K562 (cell line): Measurements from ENCODE around the gene AIM2. TPM values are rescaled to one million over a fixed set of nuclear protein-coding genes. Genes with fewer than 3 reads are reported as not detected.

Experiments
- AFF4 ChIP-seq: sonication (generic); formaldehyde crosslinking; IDR thresholded peaks from 2 replicates; pipeline ENCODE4 v1.8.0; 2023; ENCODE audit warnings: mild to moderate bottlenecking, missing genetic modification reagents
- CREM ChIP-seq: IDR thresholded peaks from 2 replicates; pipeline ENCODE4 v1.6.1; 2014; ENCODE audit warnings: antibody characterized with exemption, low read depth
- ELF2 ChIP-seq: fragments of 250-450 bp; sonication (Bioruptor Pico); IDR thresholded peaks from 2 replicates; pipeline ENCODE4 v1.5.0; 2021; ENCODE audit warnings: mild to moderate bottlenecking
- ETV1 ChIP-seq: fragments of 450-650 bp; conservative IDR thresholded peaks from 2 replicates; pipeline ENCODE4 v1.6.1; 2016; ENCODE audit warnings: missing genetic modification characterization, control low read depth, low read depth, missing compliant biosample characterization
- HBP1 ChIP-seq: fragments of 450-650 bp; formaldehyde crosslinking; IDR thresholded peaks from 2 replicates; pipeline ENCODE4 v1.4.0; 2022; ENCODE audit warnings: missing genetic modification characterization
- MYC ChIP-seq, 2 experiments: fragments of 250-450 bp in 1 of 2; sonication (Bioruptor Pico) in 1 of 2; IDR thresholded peaks; 2 replicates each; pipeline versions ENCODE4 v1.5.1 to v1.6.1; 2012 to 2021; ENCODE audit warnings: low read depth in 2 of 2, borderline replicate concordance in 1 of 2, improper control_type of control experiment in 1 of 2, low read length in 1 of 2, mild to moderate bottlenecking in 1 of 2, moderate library complexity in 1 of 2
- POLR2AphosphoS2 ChIP-seq: IDR thresholded peaks from 2 replicates; pipeline ENCODE4 v1.6.1; 2012; ENCODE audit warnings: low read length, improper control_type of control experiment
- POLR2AphosphoS5 ChIP-seq: IDR thresholded peaks from 2 replicates; pipeline ENCODE4 v1.6.1; 2011; ENCODE audit warnings: mild to moderate bottlenecking, low read depth, low read length, moderate library complexity; ENCODE audit not compliant: control insufficient read depth, insufficient read depth
- RNF2 ChIP-seq: sonication (generic); IDR thresholded peaks from 2 replicates; pipeline ENCODE4 v1.6.1; 2016
- SIN3A ChIP-seq, 2 experiments: fragments of 150-350 bp in 1 of 2; IDR thresholded peaks; 2 replicates each; pipeline ENCODE4 v1.6.1; 2011 to 2016; ENCODE audit warnings: borderline replicate concordance in 2 of 2, low read depth in 2 of 2, low read length in 2 of 2, mild to moderate bottlenecking in 2 of 2, moderate library complexity in 2 of 2; ENCODE audit not compliant: control insufficient read depth in 1 of 2
- TEAD1 ChIP-seq, 2 experiments: fragments of 450-650 bp in 1 of 2; sonication (generic) in 1 of 2; formaldehyde crosslinking; IDR thresholded peaks; 2 replicates each; pipeline versions ENCODE4 v1.4.0 to v1.8.0; 2020 to 2022; ENCODE audit warnings: mild to moderate bottlenecking in 2 of 2, missing genetic modification reagents in 1 of 2
- TRIM28 ChIP-seq: fragments of 450-650 bp; IDR thresholded peaks from 2 replicates; pipeline ENCODE4 v1.6.1; 2017
- ZNF143 ChIP-seq: sonication (generic); formaldehyde crosslinking; IDR thresholded peaks from 2 replicates; pipeline ENCODE4 v1.9.0; 2022; ENCODE audit warnings: mild to moderate bottlenecking, missing genetic modification reagents
- ZNF24 ChIP-seq: fragments of 450-650 bp; IDR thresholded peaks from 2 replicates; pipeline ENCODE4 v1.6.1; 2016
- ZNF395 ChIP-seq: fragments of 200-800 bp; sonication (Bioruptor generic); IDR thresholded peaks from 2 replicates; pipeline ENCODE4 v1.6.1; 2017; ENCODE audit warnings: missing genetic modification characterization, missing compliant biosample characterization
- ZNF408 ChIP-seq: fragments of 250-450 bp; sonication (Bioruptor Pico); IDR thresholded peaks from 2 replicates; pipeline ENCODE4 v1.4.0; 2020; ENCODE audit warnings: low read depth, mild to moderate bottlenecking, moderate library complexity
- ZNF444 ChIP-seq: fragments of 250-450 bp; sonication (Bioruptor Pico); IDR thresholded peaks from 2 replicates; pipeline ENCODE4 v1.4.0; 2020; ENCODE audit warnings: mild to moderate bottlenecking, moderate library complexity
- ZNF445 ChIP-seq: fragments of 250-450 bp; sonication (Bioruptor Pico); IDR thresholded peaks from 2 replicates; pipeline ENCODE4 v1.4.0; 2020; ENCODE audit warnings: low read depth, mild to moderate bottlenecking, moderate library complexity
- ZNF696 ChIP-seq: fragments of 250-450 bp; sonication (Bioruptor Pico); conservative IDR thresholded peaks from 2 replicates; pipeline ENCODE4 v1.4.0; 2020; ENCODE audit warnings: mild to moderate bottlenecking, moderate library complexity
- polyA plus RNA-seq, 8 experiments: library from polyadenylated mRNA; depleted of rRNA in 4 of 8; stranded (reverse) in 5 of 8; unstranded in 3 of 8; fragments of >200 nt; fragmentation: Nextera tagmentation in 2 of 8; fragmentation: Illumina TruSeq in 1 of 8; extraction: Ambion mirVana in 2 of 8; extraction: Trizol in 1 of 8; gene quantifications; 2 replicates each; pipeline versions ENCODE4 v1.2.1 to v1.2.3, GENCODE V29; 2011 to 2014; ENCODE audit warnings: inconsistent platforms in 1 of 8, missing spikeins in 1 of 8
- total RNA-seq, 7 experiments: library from RNA; depleted of rRNA in 6 of 7; stranded (reverse); fragments of >200 nt in 6 of 7; fragmentation: Illumina TruSeq in 2 of 7; extraction: Trizol in 2 of 7; gene quantifications; 2 replicates each; pipeline versions ENCODE4 v1.2.1 to v1.2.3, GENCODE V29; 2011 to 2021; ENCODE audit warnings: low replicate concordance in 1 of 7

Gene AIM2
- total and polyA plus RNA-seq, 9 of the 15 experiments (the other 6 are each of a cell fraction or from before 2014, with no cell fraction given) = 0.10 to 0.95 (median 0.22) TPM

GRCh38 chr1:159077120-159077961, 775 bp upstream of the AIM2 start (continued):
- TF ChIP-seq AFF4 (CRISPR knock-in tag) = no peak
- TF ChIP-seq MYC (IDR thresholded peaks at IDR 0.05; ENCODE audit: low read depth, low read length) = peak; percentile 58
- no peak for TF ChIP-seq MYC (CRISPR knock-in tag; IDR thresholded peaks at IDR 0.05; ENCODE audit: borderline replicate concordance, low read depth)
- no peak for TF ChIP-seq ZNF696 (CRISPR knock-in tag)
- TF ChIP-seq CREM = no peak
- TF ChIP-seq ZNF444 (CRISPR knock-in tag) = no peak
- peak; percentile 23; the same call in 1 of the 2 replicates for TF ChIP-seq ZNF395
- TF ChIP-seq ZNF408 = no peak
- TF ChIP-seq SIN3A (IDR thresholded peaks at IDR 0.05; ENCODE audit: borderline replicate concordance in 2 of 2, control insufficient read depth in 1 of 2, low read depth in 2 of 2, low read length in 2 of 2) = no peak
- no peak for TF ChIP-seq ZNF445 (CRISPR knock-in tag)
- peak; percentile 71 for TF ChIP-seq ZNF143 (CRISPR knock-in tag)
- peak in 1 of 2 experiments; percentile 6; a peak in 1 of 4 replicates for TF ChIP-seq TEAD1 (CRISPR knock-in tag; IDR thresholded peaks at IDR 0.05)
- peak; percentile 91 for TF ChIP-seq ZNF24
- TF ChIP-seq ELF2 (CRISPR knock-in tag) = no peak
- no peak for TF ChIP-seq TRIM28
- no peak; the same call in 1 of the 2 replicates for TF ChIP-seq ETV1 (tag)
- no peak for TF ChIP-seq POLR2AphosphoS2
- TF ChIP-seq POLR2AphosphoS5 = no peak
- TF ChIP-seq RNF2 = peak; percentile 86
- no peak for TF ChIP-seq HBP1 (CRISPR knock-in tag)
